Keratinocyte (primary cell): ENCODE results near the gene DIAPH3.

Source experiments
- CTCF ChIP-seq, 3 experiments: IDR thresholded peaks in 1 of 3; conservative IDR thresholded peaks in 1 of 3; optimal IDR thresholded peaks in 1 of 3; 2 replicates in 2 of 3; 3 replicates in 1 of 3; pipeline versions ENCODE3 to v1.5.1; 2011; ENCODE audit warnings: low read length in 3 of 3, mild to moderate bottlenecking in 3 of 3, moderate library complexity in 2 of 3, control low read depth in 1 of 3, inconsistent platforms in 1 of 3; ENCODE audit not compliant: insufficient read depth in 2 of 3; ENCODE audit errors: extremely low read depth in 1 of 3
- EZH2 ChIP-seq: IDR thresholded peaks from one replicate; pipeline ENCODE4 v1.6.1; 2012; ENCODE audit warnings: inconsistent platforms, mild to moderate bottlenecking, low read length, moderate library complexity

GRCh38 chr13:59706101-59706976, 457.4 kb downstream of the DIAPH3 start:
- TF ChIP-seq CTCF (optimal IDR thresholded peaks at IDR 0.05 in 1 of 3, IDR thresholded peaks at IDR 0.05 in 1 of 3, conservative IDR thresholded peaks at IDR 0.05 in 1 of 3; ENCODE audit: extremely low read depth in 1 of 3, insufficient read depth in 2 of 3, low read length in 3 of 3) (no peak), EZH2 (no peak)
